Skin of body (tissue), 2 donors: ENCODE measurements around the gene RAPSN. TPM values are rescaled to one million over a fixed set of nuclear protein-coding genes. Genes with fewer than 3 reads are reported as not detected.

Experiments
- DNase-seq: peaks from one replicate; lab custom pipeline; 2025; lab: John Stamatoyannopoulos, UW
- total RNA-seq: library from RNA; depleted of rRNA; stranded (reverse); fragments of >200 nt; gene quantifications from one replicate; pipeline ENCODE4 v1.2.3, GENCODE V29; 2014

Gene RAPSN
- total RNA-seq, 1 donor from 2014 or later = 2.5 TPM

DNA sequence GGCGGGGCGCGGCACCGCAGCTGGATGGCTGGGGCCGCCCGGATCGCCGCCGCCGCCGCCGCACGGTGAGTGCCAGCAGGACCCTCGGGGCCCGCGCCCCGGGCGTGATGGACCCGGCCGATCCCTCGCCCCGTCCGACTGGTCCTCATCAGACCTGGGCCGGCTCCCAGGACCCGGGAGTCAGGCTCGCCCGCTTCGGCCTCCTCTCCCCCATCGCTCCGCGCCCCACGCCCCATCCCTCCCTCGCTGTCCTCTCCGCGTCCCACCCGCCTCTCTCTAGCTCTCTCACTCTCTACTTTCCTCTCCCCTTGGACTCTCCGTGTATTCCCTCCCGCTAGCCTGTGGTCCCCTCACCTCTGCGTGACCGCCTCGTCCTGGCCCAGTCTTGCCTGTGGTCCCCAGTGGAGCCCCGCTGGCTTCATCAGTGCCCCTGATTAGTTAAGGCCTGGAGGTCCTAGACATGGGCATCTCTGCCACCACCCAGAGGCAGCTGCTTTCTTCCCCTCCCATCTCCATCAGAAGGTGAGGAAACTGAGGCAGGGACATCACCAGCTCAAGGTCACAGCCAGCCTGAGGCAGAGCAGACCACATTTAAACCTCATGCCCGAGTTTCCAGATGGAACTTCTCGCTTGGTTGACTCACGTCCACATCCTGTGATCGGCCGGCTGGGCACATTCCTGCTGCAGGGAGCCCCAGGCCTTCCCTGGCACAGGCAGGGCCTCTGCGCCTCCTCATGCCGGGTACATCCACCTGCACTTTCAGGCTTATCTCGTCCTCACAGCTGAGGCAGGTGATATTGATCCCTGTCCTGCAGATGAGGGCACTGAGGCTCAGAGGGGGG is 40.1 kb downstream of the RAPSN start:
- DNase-seq = no peak

DNA sequence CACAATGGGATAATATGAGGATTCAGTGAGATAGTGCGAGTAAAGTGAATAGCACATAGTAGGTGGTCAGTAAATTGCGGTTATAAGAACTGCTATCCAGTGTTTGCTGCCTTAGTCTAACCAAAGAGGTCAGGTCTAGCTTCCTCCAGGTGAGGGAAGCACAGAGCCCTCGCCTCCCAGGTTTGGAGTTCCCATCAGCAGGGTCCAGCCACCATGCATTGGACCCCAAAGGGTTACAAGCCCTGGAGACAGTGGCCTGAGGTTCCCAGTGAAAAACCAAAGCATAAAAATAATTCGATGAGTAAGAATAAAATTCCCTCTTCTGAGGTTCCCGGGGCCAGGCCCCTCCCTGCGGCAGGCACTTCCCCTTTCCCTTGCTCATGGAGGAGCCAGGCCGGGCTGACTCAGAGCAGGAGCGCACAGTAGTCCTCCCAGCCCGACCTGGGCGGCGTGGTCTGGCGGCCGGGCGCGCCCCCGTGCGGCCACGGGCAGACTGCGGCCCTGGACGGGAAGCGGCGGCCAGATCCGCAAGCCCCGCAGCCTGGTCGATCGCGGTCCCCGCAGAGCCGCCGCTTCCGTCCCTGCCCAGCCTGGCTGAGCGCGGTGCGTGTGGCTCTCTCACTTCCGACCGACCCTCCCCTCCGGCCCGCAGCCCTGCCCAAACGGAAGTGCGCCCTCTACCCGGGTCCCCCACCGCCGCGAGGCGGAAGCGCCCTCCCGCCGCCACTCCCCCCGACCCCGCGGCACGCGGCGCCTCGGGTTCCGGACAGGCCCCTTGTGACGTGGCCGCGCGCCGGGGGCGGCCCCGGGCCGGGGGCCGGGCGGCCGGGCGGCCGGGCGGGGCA is 41.0 kb downstream of the RAPSN start, which contains the start of gene SLC39A13:
Gene SLC39A13 (plus strand): TSS at position 845 of the 845 bp plus-strand sequence. CDS start 1,505 bp downstream, outside the sequence.
- DNase-seq = peak; percentile 95

DNA sequence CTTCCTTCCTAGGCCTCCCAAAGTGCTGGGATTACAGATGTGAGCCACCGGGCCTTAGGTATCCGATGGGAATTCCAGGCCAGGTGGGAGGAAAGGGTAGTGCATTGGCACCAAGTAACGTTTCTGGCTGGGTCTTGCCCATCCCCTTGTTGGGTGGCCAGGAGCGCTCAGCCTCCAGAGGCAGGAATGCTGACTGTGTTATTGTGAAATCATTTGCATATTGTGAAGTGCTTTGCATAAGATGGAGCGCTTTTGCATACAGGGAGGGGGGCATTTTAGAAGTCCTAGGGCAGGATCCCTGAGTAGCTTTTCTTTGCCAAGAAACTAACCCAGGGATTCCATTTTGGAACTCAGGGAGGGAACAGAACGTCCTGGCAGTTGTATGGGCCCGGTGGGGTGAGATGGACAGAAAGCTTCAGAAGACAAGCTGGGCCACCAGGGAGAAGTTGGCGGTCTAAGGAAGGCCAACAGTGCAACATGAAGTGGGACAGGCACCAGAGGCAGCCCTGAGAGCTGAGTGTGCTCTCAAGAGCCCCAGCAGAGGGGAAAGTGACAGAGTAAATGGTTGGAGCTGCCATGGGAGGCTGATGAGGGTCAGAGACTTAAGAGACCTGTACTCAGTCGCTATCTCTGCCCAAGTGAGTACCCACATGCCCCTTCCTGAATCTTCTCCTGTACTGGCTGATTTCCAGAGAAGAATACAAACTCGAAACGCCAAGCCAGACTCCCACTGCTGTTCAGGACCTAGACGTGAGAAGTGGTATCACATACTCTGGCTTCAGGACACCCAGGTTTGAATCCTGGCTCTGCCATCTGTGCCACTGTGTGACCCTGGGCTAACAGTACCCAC is 41.8 kb downstream of the RAPSN start:
- DNase-seq = no peak

DNA sequence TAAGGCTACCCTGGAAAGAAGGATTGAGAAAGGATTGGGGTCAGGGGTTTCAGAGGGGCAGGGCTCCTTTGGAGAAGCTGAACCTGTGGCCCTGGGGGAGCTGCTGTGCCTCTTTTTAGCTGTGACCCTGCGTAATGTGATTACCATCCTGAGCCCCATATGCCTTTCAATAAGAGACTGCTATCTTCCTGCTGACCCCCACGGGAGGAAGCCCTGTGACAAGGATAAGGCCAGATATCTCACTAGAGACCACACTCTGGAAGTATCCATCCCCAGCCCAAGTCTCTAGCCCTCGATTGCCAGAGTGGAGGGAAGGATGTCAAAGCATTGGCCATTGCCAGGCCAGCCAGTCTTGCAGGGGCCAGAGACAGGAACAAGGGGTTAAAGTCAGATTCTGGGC is 45.4 kb downstream of the RAPSN start:
- no peak for DNase-seq

- DNase-seq = no peak
These were observed 45.8 kb downstream of the RAPSN start for GRCh38 chr11:47403135-47403534.

GRCh38 chr11:47400768-47401279 is 48.1 kb downstream of the RAPSN start:
- no peak for DNase-seq

GRCh38 chr11:47399860-47400767 is 48.8 kb downstream of the RAPSN start:
- no peak for DNase-seq

DNA sequence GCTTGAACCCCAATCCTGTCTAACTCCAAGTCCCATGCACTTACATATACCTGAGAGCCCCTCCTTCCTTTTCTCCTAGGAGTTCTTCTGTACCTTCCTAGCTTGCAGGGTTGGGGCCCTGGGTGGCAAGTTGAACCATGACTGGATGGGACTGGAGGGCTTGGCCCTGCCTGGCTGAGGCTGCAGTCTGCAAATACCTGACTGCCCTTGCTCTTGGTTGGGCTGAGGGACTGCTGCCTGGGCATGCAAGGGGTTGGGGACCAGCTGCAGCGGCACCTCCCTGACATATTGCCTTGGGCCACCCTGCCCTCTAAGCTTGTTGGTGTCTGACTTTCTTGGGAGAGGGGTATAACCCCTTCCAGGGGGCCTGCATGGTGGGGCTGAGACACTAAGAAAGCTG is 50.4 kb downstream of the RAPSN start:
- DNase-seq = no peak

GRCh38 chr11:47398011-47398410 is 50.9 kb downstream of the RAPSN start:
- DNase-seq = no peak

DNA sequence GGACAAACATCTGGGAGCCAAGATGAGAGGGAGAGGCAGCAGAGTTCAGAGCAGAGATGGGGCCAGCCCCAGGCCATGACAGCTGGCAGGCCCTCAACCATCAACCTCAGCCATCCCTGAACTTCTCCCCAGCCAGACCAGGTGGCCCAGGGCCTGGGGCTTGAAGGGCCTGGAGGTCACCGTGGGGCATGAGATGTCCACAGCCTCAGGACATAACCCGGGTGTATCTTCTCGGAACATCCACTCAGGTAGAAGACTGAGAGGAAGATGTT is 53.0 kb downstream of the RAPSN start:
- DNase-seq = no peak

DNA sequence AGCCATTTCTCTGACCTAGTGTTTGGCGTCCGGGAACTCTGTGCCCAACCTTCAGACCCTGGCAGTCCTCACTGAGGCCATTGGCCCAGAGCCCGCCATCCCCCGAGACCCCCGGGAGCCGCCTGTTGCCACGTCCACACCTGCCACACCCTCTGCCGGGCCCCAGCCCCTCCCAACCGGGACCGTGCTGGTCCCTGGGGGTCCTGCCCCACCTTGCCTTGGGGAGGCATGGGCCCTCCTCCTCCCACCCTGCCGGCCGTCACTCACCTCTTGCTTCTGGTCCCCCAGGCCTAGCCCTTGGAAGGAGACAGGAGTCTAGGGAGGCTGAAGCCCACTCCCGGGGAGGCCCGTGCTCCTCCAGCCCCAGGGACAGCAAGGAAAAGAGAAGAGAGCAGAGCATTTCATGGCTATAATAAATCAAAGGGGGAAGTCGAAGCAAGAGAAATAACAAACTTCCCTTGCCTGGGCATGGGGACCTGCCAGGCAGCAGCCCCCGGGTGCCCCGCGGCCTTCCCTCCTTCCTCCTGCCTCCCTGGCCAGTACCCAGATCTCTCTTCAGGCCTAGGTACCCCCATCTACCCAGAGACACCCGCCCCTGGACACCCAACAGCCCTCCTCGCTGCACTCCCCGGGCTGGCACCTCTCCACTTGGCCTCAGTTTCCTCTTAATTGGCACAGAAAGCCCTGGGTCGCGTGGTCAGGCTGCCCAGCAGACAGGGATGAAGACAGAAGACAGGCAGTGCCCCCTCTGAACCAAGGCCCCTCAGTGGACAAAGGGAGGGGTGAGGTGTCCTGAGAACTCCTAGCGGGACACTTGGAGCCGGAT is 53.5 kb downstream of the RAPSN start:
- no peak for DNase-seq

GRCh38 chr11:47394322-47395222 is 54.4 kb downstream of the RAPSN start:
- no peak for DNase-seq

GRCh38 chr11:47394050-47394321 is 55.0 kb downstream of the RAPSN start:
- no peak for DNase-seq

GRCh38 chr11:47393163-47394049 is 55.5 kb downstream of the RAPSN start:
- no peak for DNase-seq

DNA sequence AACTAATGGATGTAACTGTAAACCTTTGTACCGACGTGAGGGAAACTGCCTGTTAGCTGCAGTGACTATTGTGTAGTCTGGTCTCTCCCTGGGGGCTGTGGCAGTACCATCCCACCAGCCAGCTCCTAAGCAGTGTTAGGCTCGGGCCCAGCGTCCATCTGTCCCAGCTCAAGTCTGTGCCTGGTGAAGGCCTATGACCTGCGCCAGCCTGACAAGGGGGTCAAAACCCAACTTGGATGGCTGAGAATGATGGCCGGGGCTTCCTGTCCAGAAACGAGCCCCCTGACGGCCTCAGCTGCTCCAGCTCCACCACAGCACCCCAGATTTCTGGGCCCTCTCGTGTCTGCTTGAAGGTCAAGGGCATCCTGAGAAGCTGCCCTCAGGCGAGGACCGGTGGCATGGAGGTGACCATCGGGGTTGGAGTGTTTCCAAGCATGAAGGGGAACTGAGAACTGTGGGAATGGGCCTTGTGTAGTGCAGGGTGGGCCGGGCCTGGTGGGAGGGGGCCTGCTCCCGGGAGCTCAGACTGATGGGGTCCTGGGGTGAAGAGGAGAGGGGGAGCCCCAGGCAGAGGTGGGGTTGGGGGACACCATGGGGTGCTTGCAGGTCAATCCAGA is 56.3 kb downstream of the RAPSN start:
- no peak for DNase-seq

- DNase-seq = no peak
These were observed 57.1 kb downstream of the RAPSN start for GRCh38 chr11:47391711-47392432.
